Stimulated activated CD4-positive, alpha-beta T cell treated with anti-CD3 and anti-CD28 coated beads, Interleukin-1b, Interleukin-23, amount 100 ng/mL, for 1 hour (primary cell): ENCODE results near the gene FBXL20.

Source experiments
- DNase-seq, 2 donors: peaks; one replicate each; pipeline ENCODE4 v3.0.0-alpha.2; 2020; ENCODE audit warnings: low read depth in 2 of 2

FBXL20 gene

GRCh38 chr17:39225959-39226683 is 175.3 kb downstream of the FBXL20 start:
- DNase-seq: no peak

GRCh38 chr17:39225308-39225958 is 176.0 kb downstream of the FBXL20 start, which contains the start of gene STAC2:
Gene STAC2, minus strand, starts transcription at chr17:39225945. Its CDS starts 443 bp downstream, at chr17:39225502.
- no peak for DNase-seq

- no peak for DNase-seq
Observed at GRCh38 chr17:39224778-39225307, 176.6 kb downstream of the FBXL20 start.

- no peak for DNase-seq
Observed at GRCh38 chr17:39223907-39224777, 177.3 kb downstream of the FBXL20 start.

GRCh38 chr17:39222866-39223834 is 178.3 kb downstream of the FBXL20 start:
- DNase-seq: no peak

- DNase-seq: no peak
Observed at GRCh38 chr17:39222151-39222550, 179.3 kb downstream of the FBXL20 start.

GRCh38 chr17:39221572-39221971 is 179.9 kb downstream of the FBXL20 start:
- no peak for DNase-seq

GRCh38 chr17:39219647-39220154 is 181.7 kb downstream of the FBXL20 start:
- no peak for DNase-seq

GRCh38 chr17:39218906-39219305 is 182.5 kb downstream of the FBXL20 start:
- no peak for DNase-seq

- DNase-seq: no peak
Observed at GRCh38 chr17:39217734-39218369, 183.6 kb downstream of the FBXL20 start.

GRCh38 chr17:39213852-39214251 is 187.6 kb downstream of the FBXL20 start:
- no peak for DNase-seq

GRCh38 chr17:39212841-39213480 is 188.5 kb downstream of the FBXL20 start:
- DNase-seq: no peak

GRCh38 chr17:39212195-39212810 is 189.1 kb downstream of the FBXL20 start:
- no peak for DNase-seq

- no peak for DNase-seq
Observed at GRCh38 chr17:39210093-39210434, 191.4 kb downstream of the FBXL20 start.

- DNase-seq: peak in 1 of 2 donors; percentile 40
Observed at GRCh38 chr17:39209317-39210092, 191.9 kb downstream of the FBXL20 start.

- DNase-seq: no peak
Observed at GRCh38 chr17:39208893-39209292, 192.5 kb downstream of the FBXL20 start.

GRCh38 chr17:39208136-39208535 is 193.3 kb downstream of the FBXL20 start:
- DNase-seq: no peak

GRCh38 chr17:39205112-39205526 is 196.3 kb downstream of the FBXL20 start:
- no peak for DNase-seq

GRCh38 chr17:39204245-39204644 is 197.2 kb downstream of the FBXL20 start:
- DNase-seq: no peak
